Stimulated activated CD8-positive, alpha-beta memory T cell treated with anti-CD3 and anti-CD28 coated beads, Interleukin-15, amount 100 ng/mL, for 4 hours (primary cell): ENCODE results near the gene HDHD5.

Source experiments
- DNase-seq, 2 donors: peaks; one replicate each; pipeline ENCODE4 v3.0.0-alpha.2; 2020; ENCODE audit warnings: low read depth in 2 of 2

HDHD5 gene

GRCh38 chr22:17105143-17106129 lies 53.6 kb downstream of the HDHD5 start:
- DNase-seq: no peak

- no peak for DNase-seq
Measured at GRCh38 chr22:17104336-17104935, 54.6 kb downstream of the HDHD5 start.

- no peak for DNase-seq
Measured at GRCh38 chr22:17103351-17103750, 55.7 kb downstream of the HDHD5 start.

GRCh38 chr22:17102297-17102667 lies 56.8 kb downstream of the HDHD5 start:
- no peak for DNase-seq

GRCh38 chr22:17101475-17102296 lies 57.4 kb downstream of the HDHD5 start:
- no peak for DNase-seq

GRCh38 chr22:17100621-17101020 lies 58.5 kb downstream of the HDHD5 start:
- no peak for DNase-seq

GRCh38 chr22:17098379-17098819 lies 60.7 kb downstream of the HDHD5 start:
- no peak for DNase-seq

- DNase-seq: no peak
Measured at GRCh38 chr22:17097701-17098100, 61.4 kb downstream of the HDHD5 start.

- no peak for DNase-seq
Measured at GRCh38 chr22:17097062-17097461, 62.0 kb downstream of the HDHD5 start.

DNA sequence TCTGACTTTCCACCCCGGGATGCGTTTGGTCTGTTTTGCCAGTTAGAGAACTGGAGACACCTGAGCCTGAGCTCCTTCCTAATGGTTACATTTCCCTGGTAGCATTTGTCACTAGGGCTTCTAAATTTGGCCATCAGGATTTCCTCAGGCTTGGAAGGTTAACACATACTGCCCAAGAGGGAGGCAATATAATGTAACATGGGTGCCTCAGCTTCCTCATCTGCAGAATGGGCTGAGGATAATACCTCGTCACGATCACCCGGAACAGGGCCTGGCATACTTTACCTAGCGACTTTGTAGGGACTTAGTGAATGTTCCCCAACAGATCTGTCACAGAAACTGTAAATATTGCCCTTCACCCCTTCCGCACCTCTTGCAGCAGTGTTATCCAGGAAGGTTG lies 63.0 kb downstream of the HDHD5 start:
- no peak for DNase-seq

GRCh38 chr22:17095538-17095937 lies 63.5 kb downstream of the HDHD5 start:
- DNase-seq: no peak

DNA sequence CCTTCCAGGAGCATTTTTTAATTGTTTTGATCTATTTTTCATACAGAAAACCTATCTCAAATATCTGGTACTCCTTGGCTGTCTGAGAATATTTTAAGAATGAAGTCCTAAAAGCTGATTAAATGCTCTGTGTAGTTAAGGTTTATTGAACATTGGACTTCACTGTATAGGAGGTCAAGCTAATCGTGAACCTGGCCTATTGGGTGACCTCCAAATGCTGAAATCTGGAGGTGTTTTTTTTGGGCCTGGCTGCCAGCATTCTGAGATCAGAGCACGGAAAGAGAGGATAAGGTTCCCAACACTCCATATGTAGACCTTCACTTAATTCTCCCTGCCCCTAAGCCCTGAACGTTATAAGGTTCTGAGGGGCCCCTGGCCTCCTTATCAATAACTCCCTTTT lies 66.0 kb downstream of the HDHD5 start:
- DNase-seq: no peak

- DNase-seq: no peak
Measured at GRCh38 chr22:17091851-17092250, 67.2 kb downstream of the HDHD5 start.

DNA sequence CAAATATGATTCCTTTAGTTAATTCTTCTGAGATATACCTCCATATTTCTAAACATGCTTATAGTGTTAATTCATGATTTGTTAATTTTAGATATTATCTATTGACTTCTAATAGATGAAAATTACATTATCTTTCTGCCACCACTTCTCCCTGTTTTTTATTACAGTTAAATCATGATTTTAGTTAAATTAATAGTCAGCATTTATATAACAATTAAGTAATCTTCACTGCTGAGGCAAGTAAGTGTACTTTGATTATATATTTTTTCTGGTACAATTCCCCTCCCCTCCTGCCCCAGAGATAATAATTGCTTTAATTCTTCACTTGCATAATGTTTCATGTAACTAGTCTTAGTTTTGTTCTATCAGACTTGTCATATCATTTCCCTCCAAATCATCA lies 68.5 kb downstream of the HDHD5 start:
- no peak for DNase-seq
